ENCODE results near the gene PHF21A.

GRCh38 chr11:45959851-45960250 lies 161.4 kb downstream of the PHF21A start:
- no peak for TF ChIP-seq CTCF (IDR thresholded peaks at IDR 0.05; ENCODE audit: extremely low read depth in 1 of 2, insufficient read depth in 1 of 2, low read depth in 1 of 2, low read length in 2 of 2)
- TF ChIP-seq POLR2A (IDR thresholded peaks at IDR 0.05; ENCODE audit: low read depth, low read length): no peak
- TF ChIP-seq POLR2AphosphoS5 (IDR thresholded peaks at IDR 0.05; ENCODE audit: insufficient read depth, low read depth, low read length): no peak
- TF ChIP-seq EZH2 (IDR thresholded peaks at IDR 0.05; ENCODE audit: borderline replicate concordance, low read depth, low read length, severe bottlenecking): no peak
- no peak for TF ChIP-seq MAX (IDR thresholded peaks at IDR 0.05; ENCODE audit: insufficient read depth, insufficient read length)
- no peak for TF ChIP-seq MYC (IDR thresholded peaks at IDR 0.05; ENCODE audit: low read depth, low read length)
- no peak for TF ChIP-seq JUN (IDR thresholded peaks at IDR 0.05; ENCODE audit: borderline replicate concordance, insufficient read depth, insufficient read length, low read depth)

All from endothelial cell of umbilical vein (primary cell).